Adrenal gland (tissue), 12 donors: ENCODE data around the gene TNFRSF4. TPM values are rescaled to one million over a fixed set of nuclear protein-coding genes. Genes with fewer than 3 reads are reported as not detected.

Source experiments
- DNase-seq, 7 donors: peaks; one replicate each; pipeline ENCODE4 v3.0.0-alpha.2; 2019 to 2020
- H3K27ac ChIP-seq, 5 donors: fragments of 200-600 bp; sonication (generic) in 4 of 5; 1 replicate in 3 of 5; 2 replicates in 2 of 5; pipeline versions ENCODE4 v1.5.1 to v1.8.0; 2016 to 2020; ENCODE audit warnings: mild to moderate bottlenecking in 1 of 5
- H3K27me3 ChIP-seq: fragments of 200-600 bp; 2 replicates; pipeline ENCODE4 v1.8.0; 2021
- H3K36me3 ChIP-seq, 2 donors: fragments of 200-600 bp; replicated peaks in 1 of 2; 1 replicate in 1 of 2; 2 replicates in 1 of 2; pipeline versions ENCODE4 v1.5.1 to v1.8.0; 2018 to 2022
- H3K4me1 ChIP-seq, 2 donors: fragments of 200-600 bp; replicated peaks in 1 of 2; 1 replicate in 1 of 2; 2 replicates in 1 of 2; pipeline versions ENCODE4 v1.5.1 to v1.8.0; 2018 to 2021
- H3K4me3 ChIP-seq, 4 donors: fragments of 200-600 bp; sonication (generic) in 3 of 4; one replicate each; pipeline ENCODE4 v1.5.1; 2016 to 2018
- H3K9me3 ChIP-seq, 3 donors: fragments of 200-600 bp; sonication (generic) in 1 of 3; replicated peaks in 1 of 3; 1 replicate in 2 of 3; 2 replicates in 1 of 3; pipeline versions ENCODE4 v1.5.1 to v1.8.0; 2016 to 2021
- CTCF ChIP-seq, 6 experiments: fragments of 450-650 bp in 4 of 6; fragments of 200-600 bp in 2 of 6; sonication (generic) in 1 of 6; IDR thresholded peaks; 1 replicate in 5 of 6; 2 replicates in 1 of 6; pipeline versions ENCODE4 v1.5.1 to v1.8.0; 2016 to 2021; ENCODE audit warnings: antibody characterized with exemption in 6 of 6, mild to moderate bottlenecking in 2 of 6, moderate library complexity in 1 of 6
- POLR2A ChIP-seq, 2 donors: fragments of 450-650 bp; IDR thresholded peaks; one replicate each; pipeline ENCODE4 v1.6.1; 2017; ENCODE audit warnings: antibody characterized with exemption in 2 of 2, mild to moderate bottlenecking in 2 of 2, moderate library complexity in 1 of 2
- WGBS, 4 donors: extraction: QIAGEN DNeasy Blood & Tissue Kit in 2 of 4; methylation state at CpG; one replicate each; pipeline versions ENCODE4 v1.1.5 to v1.1.7; 2013 to 2017; 5-methylcytosine and 5-hydroxymethylcytosine counted together
- intact Hi-C, 2 donors: fragments of 100-400 bp; cut with DNase I; formaldehyde crosslinking; loops; one replicate each; pipeline versions ENCODE4 v1.14.1 to v1.15.0; 2022 to 2023
- polyA plus RNA-seq, 3 donors: library from polyadenylated mRNA; stranded (reverse); fragments of 200-250 nt in 2 of 3; fragments of 350-450 nt in 1 of 3; fragmentation: Illumina TruSeq in 1 of 3; extraction: RNeasy Lipid Tissue Mini Kit (QIAGEN cat#74804) in 1 of 3; gene quantifications; one replicate each; pipeline ENCODE4 v1.2.3, GENCODE V29; 2013 to 2014
- total RNA-seq, 9 donors: library from RNA; depleted of rRNA in 4 of 9; stranded (reverse); fragments of >200 nt in 4 of 9; fragments of 120-200 nt in 1 of 9; fragmentation: NEBNext Ultra II Directional in 1 of 9; extraction: Animal tissue kit (Norgen Biotek cat#: 25700) in 1 of 9; gene quantifications; one replicate each; pipeline versions ENCODE4 v1.1.0 to v1.2.4, GENCODE V29; 2013 to 2023
- donor health status: healthy with polysubstance abuse.
- donor health status: Bipolar disorder and iron deficiency.
- donor health status: DM: yes; HTN: yes; CAD: no.
- donor health status: DM: no; HTN: no; CAD: no.
- donor health status: DM: no; HTN: no; CAD: no.
- donor health status: DM: yes; HTN: yes; CAD: no.

Gene TNFRSF4
- total and polyA plus RNA-seq, 12 donors, result 0.32 to 6.9 (median 1.1) TPM; not detected in 2

GRCh38 chr1:1220197-1220596 is 6.2 kb upstream of the TNFRSF4 start:
- Histone ChIP-seq H3K4me1 (peaks cover 4 to 8% of the 10 kb centered on the region in 2 donors), H3K9me3 (no peaks in the 10 kb centered on the region)
- DNase-seq, result no peak

GRCh38 chr1:1219341-1219740 is 5.4 kb upstream of the TNFRSF4 start:
- H3K9me3 ChIP-seq, result no peaks in the 10 kb centered on the region
- no peak for TF ChIP-seq POLR2A (IDR thresholded peaks at IDR 0.05)
- no peak for TF ChIP-seq CTCF (IDR thresholded peaks at IDR 0.05)
- no peak overlapping the region for H3K4me3 ChIP-seq
- peaks cover 4 to 8% of the 10 kb centered on the region in 2 donors for H3K4me1 ChIP-seq
- H3K36me3 ChIP-seq, result peaks cover 0 to 69% of the 10 kb centered on the region in 2 donors
- 94 to 96% (median 94%) methylated on average over 9 to 20 of the region's 20 CpGs for WGBS, 4 donors
- no peak for DNase-seq
- intact Hi-C loops, result no loop called here
- H3K27ac ChIP-seq, result no peak overlapping the region
- H3K27me3 ChIP-seq, result no peaks in the 10 kb centered on the region

More at GRCh38 chr1:1220197-1220596, 6.2 kb upstream of the TNFRSF4 start:
- no peak for TF ChIP-seq POLR2A (IDR thresholded peaks at IDR 0.05)
- no peak for TF ChIP-seq CTCF (IDR thresholded peaks at IDR 0.05)
- intact Hi-C loops, result no loop called here
- Histone ChIP-seq H3K27me3 (no peaks in the 10 kb centered on the region), H3K36me3 (peaks cover 0 to 77% of the 10 kb centered on the region in 2 donors), H3K4me3 (no peak overlapping the region), H3K27ac (no peak overlapping the region)
- 88 to 93% (median 90%) methylated on average over 23 to 24 of the region's 24 CpGs for WGBS, 4 donors

GRCh38 chr1:1218524-1219200 is 4.7 kb upstream of the TNFRSF4 start:
- TF ChIP-seq POLR2A (IDR thresholded peaks at IDR 0.05), result no peak

GRCh38 chr1:1217621-1218523 is 3.9 kb upstream of the TNFRSF4 start:
- H3K27ac ChIP-seq, result no peak overlapping the region
- H3K36me3 ChIP-seq, result peaks cover 0 to 55% of the 10 kb centered on the region in 2 donors
- H3K4me3 ChIP-seq, result no peak overlapping the region
- WGBS, 4 donors, result 92 to 95% (median 93%) methylated on average over 32 to 52 of the region's 52 CpGs
- H3K4me1 ChIP-seq, result peaks cover 4 to 8% of the 10 kb centered on the region in 2 donors
- intact Hi-C loops, result no loop called here
- no peaks in the 10 kb centered on the region for H3K27me3 ChIP-seq
- H3K9me3 ChIP-seq, result no peaks in the 10 kb centered on the region
- DNase-seq, result no peak
- TF ChIP-seq CTCF (IDR thresholded peaks at IDR 0.05) (no peak), POLR2A (IDR thresholded peaks at IDR 0.05) (no peak)

More at GRCh38 chr1:1218524-1219200, 4.7 kb upstream of the TNFRSF4 start:
- WGBS, 4 donors, result 94 to 100% (median 95%) methylated on average over 2 to 36 of the region's 36 CpGs
- Histone ChIP-seq H3K27me3 (no peaks in the 10 kb centered on the region), H3K4me3 (no peak overlapping the region), H3K4me1 (peaks cover 4 to 8% of the 10 kb centered on the region in 2 donors), H3K36me3 (peaks cover 0 to 62% of the 10 kb centered on the region in 2 donors), H3K9me3 (no peaks in the 10 kb centered on the region), H3K27ac (no peak overlapping the region)
- intact Hi-C loops, result no loop called here
- no peak for DNase-seq
